ENCODE measurements around the gene LMNTD2. TPM values are rescaled to one million over a fixed set of nuclear protein-coding genes. Genes with fewer than 3 reads are reported as not detected.
A peak's percentile ranks its signal among the peaks of the same experiment; 100 is the strongest.

Gene LMNTD2
- total and polyA plus RNA-seq, 2 of the 13 experiments (the other 11 are each of a cell fraction or from before 2014, with no cell fraction given), result 1.1 to 3.1 TPM

- TF ChIP-seq ZBTB3 (CRISPR knock-in tag; IDR thresholded peaks at IDR 0.05; ENCODE audit: borderline replicate concordance, low read depth) (no peak), ZNF879 (CRISPR knock-in tag; IDR thresholded peaks at IDR 0.05) (no peak), HIC2 (CRISPR knock-in tag; IDR thresholded peaks at IDR 0.05; ENCODE audit: low read depth) (peak; percentile 82), TBX3 (IDR thresholded peaks at IDR 0.05; ENCODE audit: borderline replicate concordance) (no peak), IRX3 (CRISPR knock-in tag; IDR thresholded peaks at IDR 0.05; ENCODE audit: borderline replicate concordance, low read depth) (no peak), ZNF543 (CRISPR knock-in tag; IDR thresholded peaks at IDR 0.05) (no peak), ZFY (CRISPR knock-in tag; IDR thresholded peaks at IDR 0.05) (peak; percentile 65; the same call in 1 of the 2 replicates), ZBTB14 (CRISPR knock-in tag; IDR thresholded peaks at IDR 0.05) (peak; percentile 4; the same call in 1 of the 2 replicates), HDAC2 (CRISPR knock-in tag; IDR thresholded peaks at IDR 0.05) (peak; percentile 62), CSRNP2 (CRISPR knock-in tag; conservative IDR thresholded peaks at IDR 0.05; ENCODE audit: low read depth) (no peak), CREB3 (CRISPR knock-in tag; IDR thresholded peaks at IDR 0.05) (no peak), ASH2L (IDR thresholded peaks at IDR 0.05; ENCODE audit: insufficient read length, low read depth, low read length) (peak; percentile 47), ELF3 (CRISPR knock-in tag; IDR thresholded peaks at IDR 0.05) (peak; percentile 95), ATF6 (CRISPR knock-in tag; conservative IDR thresholded peaks at IDR 0.05) (no peak), SAP130 (CRISPR knock-in tag; IDR thresholded peaks at IDR 0.05; ENCODE audit: low read depth) (peak; percentile 92), NFATC3 (CRISPR knock-in tag; IDR thresholded peaks at IDR 0.05) (no peak), KDM4B (CRISPR knock-in tag; IDR thresholded peaks at IDR 0.05) (no peak), PLRG1 (conservative IDR thresholded peaks at IDR 0.05) (no peak), ZNF496 (CRISPR knock-in tag; IDR thresholded peaks at IDR 0.05; ENCODE audit: insufficient replicate concordance) (no peak), HNF4A (CRISPR knock-in tag; IDR thresholded peaks at IDR 0.05) (no peak), MTA1 (CRISPR knock-in tag; IDR thresholded peaks at IDR 0.05; ENCODE audit: borderline replicate concordance) (peak; percentile 33; the same call in 1 of the 2 replicates), FOXO1 (CRISPR knock-in tag; IDR thresholded peaks at IDR 0.05) (no peak), JUNB (CRISPR knock-in tag; IDR thresholded peaks at IDR 0.05; ENCODE audit: borderline replicate concordance) (no peak)
These were observed 838 bp upstream of the LMNTD2 start (continued) for GRCh38 chr11:561148-562003.

All from HepG2 (cell line).